Neural cell (in vitro differentiated cells): ENCODE data around the gene ABCA10.

Experiments
- EZH2 ChIP-seq: fragments of 200-600, 300-800 bp; shearing (Covaris generic), sonication (generic); IDR thresholded peaks from 2 replicates; pipeline ENCODE4 v1.6.1; 2014; ENCODE audit warnings: antibody characterized with exemption, low read length, borderline replicate concordance, mild to moderate bottlenecking; ENCODE audit not compliant: insufficient read depth, poor library complexity, severe bottlenecking
- POLR2AphosphoS5 ChIP-seq: IDR thresholded peaks from 2 replicates; pipeline ENCODE4 v1.6.1; 2012

DNA sequence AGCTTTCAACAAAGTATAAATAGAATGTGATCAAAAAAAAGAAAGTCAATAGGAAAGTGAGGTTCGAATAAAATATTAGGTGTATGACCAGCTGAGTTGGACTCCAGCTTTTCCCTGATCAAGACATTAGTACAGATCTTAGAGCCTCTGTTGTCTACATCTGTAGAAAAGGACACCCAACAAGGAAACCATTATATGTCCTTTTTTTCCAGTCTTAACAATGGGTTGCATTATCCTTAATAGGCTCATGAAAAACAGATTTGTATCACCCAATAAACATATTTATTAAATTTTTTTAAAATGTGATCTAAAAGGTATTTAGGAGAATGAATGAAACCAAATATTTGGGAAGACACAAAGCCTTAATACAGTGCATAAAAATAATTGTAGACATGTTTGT is 105.0 kb downstream of the ABCA10 start:
- TF ChIP-seq POLR2AphosphoS5 (no peak), EZH2 (no peak)
